Activated CD8-positive, alpha-beta memory T cell treated with anti-CD3 and anti-CD28 coated beads for 1 hour (primary cell): ENCODE data around the gene CDC42SE1.

Experiments used
- DNase-seq, 2 donors: peaks; one replicate each; pipeline ENCODE4 v3.0.0-alpha.2; 2020; ENCODE audit warnings: low read depth in 1 of 2; ENCODE audit errors: extremely low read depth in 1 of 2

Gene CDC42SE1

GRCh38 chr1:151054971-151055547 lies 4.4 kb downstream of the CDC42SE1 start:
- DNase-seq: no peak

- DNase-seq: no peak
Measured at GRCh38 chr1:151051356-151052009, 7.9 kb downstream of the CDC42SE1 start.

GRCh38 chr1:151050051-151050688 lies 9.3 kb downstream of the CDC42SE1 start:
- no peak for DNase-seq

GRCh38 chr1:151049458-151049857 lies 10.0 kb downstream of the CDC42SE1 start:
- DNase-seq: no peak

GRCh38 chr1:151048645-151049032 lies 10.8 kb downstream of the CDC42SE1 start:
- DNase-seq: no peak

GRCh38 chr1:151047925-151048644 lies 11.3 kb downstream of the CDC42SE1 start:
- peak in 1 of 2 donors; percentile 30 for DNase-seq

- no peak for DNase-seq
Measured at GRCh38 chr1:151047591-151047924, 11.9 kb downstream of the CDC42SE1 start, which contains the start of gene C1orf56. TSS of gene C1orf56 (plus strand) at chr1:151047751. CDS start at chr1:151047848, 97 bp downstream.

- DNase-seq: no peak
Measured at GRCh38 chr1:151043163-151043562, 16.3 kb downstream of the CDC42SE1 start.

GRCh38 chr1:151039521-151039920 lies 19.9 kb downstream of the CDC42SE1 start:
- no peak for DNase-seq

GRCh38 chr1:151037032-151037431 lies 22.4 kb downstream of the CDC42SE1 start:
- no peak for DNase-seq

GRCh38 chr1:151036356-151036755 lies 23.1 kb downstream of the CDC42SE1 start, which contains the start of gene BNIPL:
TSS of gene BNIPL (plus strand) at chr1:151036586. CDS start at chr1:151036726, 140 bp downstream.
- DNase-seq: no peak

- DNase-seq: no peak
Measured at GRCh38 chr1:151035167-151035566, 24.3 kb downstream of the CDC42SE1 start.

GRCh38 chr1:151032164-151032563 lies 27.3 kb downstream of the CDC42SE1 start:
- no peak for DNase-seq

- no peak for DNase-seq
Measured at GRCh38 chr1:151026460-151026859, 33.0 kb downstream of the CDC42SE1 start.

GRCh38 chr1:151024540-151025146 lies 34.8 kb downstream of the CDC42SE1 start:
- peak; percentile 80 for DNase-seq

- DNase-seq: no peak
Measured at GRCh38 chr1:151013518-151013917, 45.9 kb downstream of the CDC42SE1 start.

GRCh38 chr1:151012684-151013471 lies 46.5 kb downstream of the CDC42SE1 start:
- no peak for DNase-seq

GRCh38 chr1:151011154-151011850 lies 48.1 kb downstream of the CDC42SE1 start:
- DNase-seq: no peak

GRCh38 chr1:151010346-151010726 lies 49.1 kb downstream of the CDC42SE1 start:
- no peak for DNase-seq
